Loucy (cell line): Measurements from ENCODE around the gene DLGAP1.
A peak's percentile ranks its signal among the peaks of the same experiment; 100 is the strongest.

ENCODE experiments used
- H2AFZ ChIP-seq: fragments of 200-600 bp; sonication (generic); 2 replicates; pipeline ENCODE4 v1.6.0; 2016; ENCODE audit warnings: antibody characterized with exemption, mild to moderate bottlenecking, low read length, moderate library complexity
- H3F3A ChIP-seq: fragments of 200-600 bp; 2 replicates; pipeline ENCODE4 v1.6.0; 2016; ENCODE audit warnings: antibody characterized with exemption, low read depth, mild to moderate bottlenecking
- H3K27me3 ChIP-seq: fragments of 200-600 bp; sonication (generic); 2 replicates; pipeline ENCODE4 v1.6.1; 2014; ENCODE audit warnings: low read length, mild to moderate bottlenecking; ENCODE audit not compliant: insufficient read depth, poor library complexity, severe bottlenecking
- H3K36me3 ChIP-seq: fragments of 200-600 bp; sonication (generic); 2 replicates; pipeline ENCODE4 v1.6.1; 2016; ENCODE audit warnings: low read length; ENCODE audit not compliant: insufficient read depth
- H3K4me1 ChIP-seq: fragments of 200-600 bp; sonication (generic); 2 replicates; pipeline ENCODE4 v1.5.1; 2014; ENCODE audit warnings: low read length, mild to moderate bottlenecking; ENCODE audit not compliant: insufficient read depth, poor library complexity, severe bottlenecking
- H3K4me2 ChIP-seq: fragments of 200-600 bp; sonication (generic); 2 replicates; pipeline ENCODE4 v1.6.0; 2014; ENCODE audit warnings: antibody characterized with exemption, low read length, low read depth, mild to moderate bottlenecking; ENCODE audit not compliant: poor library complexity, severe bottlenecking
- H3K4me3 ChIP-seq: fragments of 200-600 bp; sonication (generic); 2 replicates; pipeline ENCODE4 v1.5.1; 2014; ENCODE audit warnings: low read length, mild to moderate bottlenecking, mixed read lengths; ENCODE audit not compliant: poor library complexity, severe bottlenecking
- H3K79me2 ChIP-seq: fragments of 200-600 bp; sonication (generic); 2 replicates; pipeline ENCODE4 v1.6.1; 2014; ENCODE audit warnings: low read length; ENCODE audit not compliant: insufficient read depth
- H3K9ac ChIP-seq: fragments of 200-600 bp; sonication (generic); 2 replicates; pipeline ENCODE4 v1.6.0; 2014; ENCODE audit warnings: mild to moderate bottlenecking, low read depth, low read length, moderate library complexity; ENCODE audit not compliant: poor library complexity, severe bottlenecking
- H3K9me2 ChIP-seq: fragments of 200-600 bp; sonication (generic); replicated peaks from 2 replicates; pipeline ENCODE4 v1.6.1; 2016; ENCODE audit warnings: low read depth, low read length, mixed read lengths
- H3K9me3 ChIP-seq: fragments of 200-600 bp; sonication (generic); 2 replicates; pipeline ENCODE4 v1.6.1; 2014; ENCODE audit warnings: mild to moderate bottlenecking, antibody characterized with exemption, low read length, low read depth; ENCODE audit not compliant: insufficient read depth
- H4K20me1 ChIP-seq: fragments of 200-600 bp; sonication (generic); 2 replicates; pipeline ENCODE4 v1.6.0; 2014; ENCODE audit warnings: antibody characterized with exemption, low read length, mild to moderate bottlenecking; ENCODE audit not compliant: insufficient read depth, poor library complexity, severe bottlenecking
- EZH2phosphoT487 ChIP-seq: fragments of 200-600 bp; IDR thresholded peaks from 2 replicates; pipeline ENCODE4 v1.6.1; 2018; ENCODE audit warnings: antibody characterized with exemption, mild to moderate bottlenecking, moderate library complexity, borderline replicate concordance
- TF ChIP-seq, protein P1 (sequence below): fragments of 200-600 bp; sonication (generic); conservative IDR thresholded peaks from 2 replicates; pipeline ENCODE4 v1.5.1; 2014; ENCODE audit warnings: mild to moderate bottlenecking, antibody characterized with exemption, low read length

Gene DLGAP1

DNA sequence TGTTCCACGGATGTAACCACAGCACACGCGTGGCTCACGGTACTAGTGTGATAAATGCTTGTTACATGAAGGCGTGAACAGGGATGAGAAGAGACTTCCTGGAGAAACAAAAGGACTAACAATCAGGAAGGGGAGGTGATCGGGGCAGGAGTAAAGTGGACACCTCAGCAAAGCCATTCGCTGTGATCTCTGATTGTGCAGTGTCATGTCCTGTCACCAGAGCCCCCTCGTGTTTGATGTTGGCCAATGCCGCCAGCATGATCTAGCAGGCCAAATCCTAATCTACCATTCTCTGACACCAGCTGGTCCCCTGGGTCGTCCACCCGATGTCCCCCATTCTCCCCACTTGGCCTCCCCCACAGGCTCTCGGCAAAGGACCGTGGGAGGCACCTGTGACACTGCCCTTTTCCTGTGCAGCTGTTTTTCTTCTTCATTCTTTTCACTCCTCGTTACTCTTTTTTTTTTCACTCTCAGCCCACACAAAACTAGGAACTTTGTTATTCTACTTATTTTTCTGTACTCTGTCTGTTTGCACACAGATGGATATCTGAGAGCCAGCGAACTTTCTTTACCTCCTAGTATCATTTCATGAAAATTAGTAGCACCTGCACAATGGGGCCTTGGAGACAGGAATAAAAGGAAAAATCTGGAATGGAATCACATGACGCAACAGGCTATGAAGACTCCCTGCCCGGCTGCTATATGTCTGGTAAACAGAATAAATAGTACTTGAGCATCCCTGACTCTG, 858.3 kb downstream of the DLGAP1 start:
- Histone ChIP-seq H3F3A (peaks cover 4% of the 10 kb centered on the region; the same call in 1 of the 2 replicates), H3K4me1 (peaks cover 40% of the 10 kb centered on the region), H3K79me2 (no peaks in the 10 kb centered on the region), H4K20me1 (no peaks in the 10 kb centered on the region), H3K36me3 (no peaks in the 10 kb centered on the region), H2AFZ (no peak overlapping the region), H3K9me3 (no peaks in the 10 kb centered on the region), H3K4me3 (no peak overlapping the region), H3K9me2 (no peaks in the 10 kb centered on the region), H3K27me3 (no peaks in the 10 kb centered on the region), H3K9ac (peak overlapping the region; percentile 41), H3K4me2 (peak overlapping the region; percentile 89)
- no peak for TF ChIP-seq EZH2phosphoT487
- TF ChIP-seq, protein P1, sequence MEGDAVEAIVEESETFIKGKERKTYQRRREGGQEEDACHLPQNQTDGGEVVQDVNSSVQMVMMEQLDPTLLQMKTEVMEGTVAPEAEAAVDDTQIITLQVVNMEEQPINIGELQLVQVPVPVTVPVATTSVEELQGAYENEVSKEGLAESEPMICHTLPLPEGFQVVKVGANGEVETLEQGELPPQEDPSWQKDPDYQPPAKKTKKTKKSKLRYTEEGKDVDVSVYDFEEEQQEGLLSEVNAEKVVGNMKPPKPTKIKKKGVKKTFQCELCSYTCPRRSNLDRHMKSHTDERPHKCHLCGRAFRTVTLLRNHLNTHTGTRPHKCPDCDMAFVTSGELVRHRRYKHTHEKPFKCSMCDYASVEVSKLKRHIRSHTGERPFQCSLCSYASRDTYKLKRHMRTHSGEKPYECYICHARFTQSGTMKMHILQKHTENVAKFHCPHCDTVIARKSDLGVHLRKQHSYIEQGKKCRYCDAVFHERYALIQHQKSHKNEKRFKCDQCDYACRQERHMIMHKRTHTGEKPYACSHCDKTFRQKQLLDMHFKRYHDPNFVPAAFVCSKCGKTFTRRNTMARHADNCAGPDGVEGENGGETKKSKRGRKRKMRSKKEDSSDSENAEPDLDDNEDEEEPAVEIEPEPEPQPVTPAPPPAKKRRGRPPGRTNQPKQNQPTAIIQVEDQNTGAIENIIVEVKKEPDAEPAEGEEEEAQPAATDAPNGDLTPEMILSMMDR, result peak; percentile 34; the same call in 1 of the 2 replicates

DNA sequence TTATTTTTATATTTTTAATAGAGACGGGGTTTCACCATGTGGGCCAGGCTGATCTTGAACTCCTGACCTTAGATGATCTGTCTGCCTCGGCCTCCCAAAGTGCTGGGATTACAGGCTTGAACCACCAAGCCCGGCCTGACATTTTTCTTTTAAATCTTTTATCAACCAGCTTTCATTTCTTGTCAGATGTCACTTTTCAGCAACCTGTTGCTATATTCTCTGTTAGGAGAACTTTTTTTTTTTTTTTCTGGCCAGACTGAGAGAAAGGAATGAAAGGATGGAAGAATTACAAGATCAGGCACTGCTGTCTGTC, 858.8 kb downstream of the DLGAP1 start:
- Histone ChIP-seq H3K4me1 (peaks cover 40% of the 10 kb centered on the region), H3K27me3 (no peaks in the 10 kb centered on the region), H2AFZ (no peak overlapping the region), H4K20me1 (no peaks in the 10 kb centered on the region), H3K9ac (peak overlapping the region; percentile 41), H3K4me3 (no peak overlapping the region), H3F3A (peaks cover 4% of the 10 kb centered on the region; the same call in 1 of the 2 replicates), H3K4me2 (peak overlapping the region; percentile 89), H3K9me2 (no peaks in the 10 kb centered on the region), H3K79me2 (no peaks in the 10 kb centered on the region), H3K36me3 (no peaks in the 10 kb centered on the region), H3K9me3 (no peaks in the 10 kb centered on the region)
- TF ChIP-seq, protein P1, result no peak

DNA sequence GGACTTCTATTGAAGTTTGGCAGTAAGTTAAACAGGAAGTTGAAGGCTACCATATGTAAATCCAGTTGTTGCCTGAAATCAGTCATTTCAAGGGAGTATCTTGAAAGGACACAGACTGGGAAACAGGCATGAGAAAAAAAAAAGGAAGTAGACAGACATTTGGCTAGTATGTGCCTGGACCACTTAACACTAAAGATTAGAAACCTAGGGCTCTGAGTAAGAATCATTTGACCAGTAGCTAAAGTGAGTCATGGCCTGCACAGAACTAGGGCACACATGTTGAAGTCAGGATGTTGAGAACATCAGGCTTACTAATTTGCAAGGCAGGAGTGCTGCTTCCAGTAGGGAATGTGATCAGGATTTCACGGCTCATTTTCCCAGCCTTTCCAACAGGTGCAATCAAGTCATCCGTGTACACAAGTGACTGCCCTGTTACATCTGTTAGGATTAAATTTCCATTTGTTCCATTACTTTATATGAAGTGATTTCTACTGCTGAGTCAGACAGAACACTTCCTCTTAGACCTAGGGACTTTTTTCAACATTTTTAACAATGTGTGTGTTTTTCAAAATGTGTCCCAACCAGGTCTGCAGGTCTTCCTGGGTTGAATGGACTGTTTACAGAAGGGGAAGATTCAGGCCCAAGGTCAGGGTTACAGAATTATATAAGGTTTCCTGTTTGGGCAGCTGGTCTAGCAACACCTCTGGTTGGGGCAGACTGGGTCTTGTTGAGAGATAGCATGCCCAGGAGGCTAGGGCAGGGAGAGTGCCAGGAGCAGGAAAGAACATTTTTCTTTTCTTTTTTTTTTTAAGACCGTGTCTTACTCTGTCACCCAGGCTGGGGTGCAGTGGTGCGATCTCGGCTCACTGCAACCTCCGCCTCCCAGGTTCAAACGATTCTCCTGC, 859.5 kb downstream of the DLGAP1 start:
- TF ChIP-seq, protein P1, result no peak
- no peak for TF ChIP-seq EZH2phosphoT487
- H3K27me3 ChIP-seq, result no peaks in the 10 kb centered on the region
- H3K9me3 ChIP-seq, result no peaks in the 10 kb centered on the region
- peaks cover 40% of the 10 kb centered on the region for H3K4me1 ChIP-seq
- peak overlapping the region; percentile 75 for H3K9ac ChIP-seq
- H3F3A ChIP-seq, result peaks cover 4% of the 10 kb centered on the region; the same call in 1 of the 2 replicates
- peak overlapping the region; percentile 71 for H3K4me3 ChIP-seq
- H3K79me2 ChIP-seq, result no peaks in the 10 kb centered on the region
- no peaks in the 10 kb centered on the region for H4K20me1 ChIP-seq
- H2AFZ ChIP-seq, result 0 out of 2 replicates have a peak overlapping the region, but pooled peaks have one; percentile 2
- no peaks in the 10 kb centered on the region for H3K36me3 ChIP-seq
- no peaks in the 10 kb centered on the region for H3K9me2 ChIP-seq
- H3K4me2 ChIP-seq, result peak overlapping the region; percentile 89
